Small intestine (tissue), 7 donors: ENCODE data around the gene PPL. TPM values are rescaled to one million over a fixed set of nuclear protein-coding genes. Genes with fewer than 3 reads are reported as not detected.

Experiments used
- DNase-seq, 2 donors: peaks; one replicate each; pipeline versions ENCODE4 v3.0.0 to v3.0.0-alpha.2; 2013
- FAIRE-seq: peaks from 2 replicates; lab custom pipeline; 2012; peaks lifted over from hg19 to GRCh38; lab: Jason Lieb, UNC
- H3K27ac ChIP-seq, 3 donors: one replicate each; pipeline ENCODE4 v1.5.1; 2013; ENCODE audit warnings: low read length in 2 of 3, mild to moderate bottlenecking in 2 of 3, control low read depth in 1 of 3, inconsistent platforms in 1 of 3, low read depth in 1 of 3, moderate library complexity in 1 of 3
- H3K27me3 ChIP-seq, 3 donors: one replicate each; pipeline ENCODE4 v1.6.1; 2013; ENCODE audit warnings: low read length in 3 of 3, inconsistent platforms in 1 of 3; ENCODE audit not compliant: control insufficient read depth in 3 of 3, insufficient read depth in 3 of 3
- H3K36me3 ChIP-seq, 3 donors: one replicate each; pipeline ENCODE4 v1.6.1; 2013; ENCODE audit warnings: low read length in 3 of 3, inconsistent platforms in 1 of 3, low read depth in 1 of 3, mild to moderate bottlenecking in 1 of 3, moderate library complexity in 1 of 3; ENCODE audit not compliant: control insufficient read depth in 3 of 3, insufficient read depth in 2 of 3
- H3K4me1 ChIP-seq, 3 donors: one replicate each; pipeline ENCODE4 v1.6.1; 2013; ENCODE audit warnings: low read length in 2 of 3, inconsistent platforms in 1 of 3, low read depth in 1 of 3, mild to moderate bottlenecking in 1 of 3, moderate library complexity in 1 of 3; ENCODE audit not compliant: control insufficient read depth in 3 of 3, insufficient read depth in 2 of 3
- H3K4me3 ChIP-seq, 3 donors: one replicate each; pipeline ENCODE4 v1.5.1; 2013; ENCODE audit warnings: low read length in 3 of 3, control low read depth in 1 of 3, inconsistent platforms in 1 of 3, low read depth in 1 of 3, mild to moderate bottlenecking in 1 of 3, moderate library complexity in 1 of 3
- H3K9me3 ChIP-seq, 2 donors: one replicate each; pipeline ENCODE4 v1.6.1; 2013; ENCODE audit warnings: low read depth in 1 of 2, low read length in 1 of 2; ENCODE audit not compliant: control insufficient read depth in 2 of 2, insufficient read depth in 1 of 2
- WGBS, 3 donors: extraction: QIAGEN DNeasy Blood & Tissue Kit; methylation state at CpG; one replicate each; pipeline ENCODE4 v1.1.7; 2013; 5-methylcytosine and 5-hydroxymethylcytosine counted together
- polyA plus RNA-seq, 4 donors: library from polyadenylated mRNA; stranded (reverse) in 3 of 4; unstranded in 1 of 4; fragments of 200-250 nt in 3 of 4; fragments of 120-200 nt in 1 of 4; gene quantifications; one replicate each; pipeline versions ENCODE4 v1.2.1 to v1.2.3, GENCODE V29; 2013
- donor health status: healthy with polysubstance abuse.
- donor health status: control.
- donor health status: control.
- donor health status: Bipolar disorder and iron deficiency.
- donor health status: healthy.

The PPL gene
- polyA plus RNA-seq, 4 donors, result 11.1 to 37.1 (median 14.9) TPM

DNA sequence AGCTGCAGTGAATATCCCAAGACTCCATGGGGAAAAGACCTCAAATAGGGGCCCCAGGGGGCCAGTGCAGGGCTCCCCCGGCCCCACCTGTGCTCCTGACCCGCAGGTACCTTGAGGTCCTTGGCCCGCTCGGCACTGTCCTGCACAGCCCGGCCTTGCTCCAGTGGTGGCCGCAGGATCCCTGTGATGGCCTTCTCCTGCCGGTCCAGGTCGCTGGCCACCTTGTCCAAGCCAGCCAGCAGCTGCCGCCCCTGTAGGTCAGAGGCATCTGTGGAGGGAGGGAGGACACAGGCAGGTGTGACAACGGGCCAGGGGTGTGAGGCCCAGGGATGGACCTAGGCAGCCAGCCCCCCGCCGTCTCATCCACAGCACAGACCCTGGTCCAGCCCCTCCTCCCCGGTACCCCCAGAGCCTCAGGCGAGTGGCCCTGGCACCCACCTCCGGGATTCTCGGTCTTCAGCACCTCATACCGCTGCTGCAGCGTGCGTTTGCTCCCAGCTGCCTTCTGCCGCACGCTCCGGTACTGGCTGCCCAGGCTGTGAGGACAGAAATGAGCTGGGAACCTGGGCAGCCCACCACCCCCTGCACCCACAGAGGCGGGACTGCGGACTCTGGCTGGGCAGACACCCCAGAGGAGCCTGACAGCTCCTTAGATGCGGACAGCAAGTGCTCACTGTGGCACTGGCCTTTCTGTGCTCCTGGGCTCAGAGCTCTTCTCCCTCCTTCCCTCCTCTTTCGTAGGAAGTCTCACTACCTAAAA lies 43.7 kb downstream of the PPL start:
- no peak for DNase-seq
- 93 to 95% (median 94%) methylated on average over 25 to 26 of the region's 26 CpGs for WGBS, 3 donors
- no peak for FAIRE-seq
- peaks cover 0 to under 1% of the 10 kb centered on the region in 2 donors for H3K9me3 ChIP-seq
- no peaks in the 10 kb centered on the region for H3K4me1 ChIP-seq
- H3K4me3 ChIP-seq, result no peak overlapping the region
- H3K27ac ChIP-seq, result no peak overlapping the region
- H3K36me3 ChIP-seq, result peaks cover 0 to 90% (median 0%) of the 10 kb centered on the region in 3 donors
- H3K27me3 ChIP-seq, result no peaks in the 10 kb centered on the region

DNA sequence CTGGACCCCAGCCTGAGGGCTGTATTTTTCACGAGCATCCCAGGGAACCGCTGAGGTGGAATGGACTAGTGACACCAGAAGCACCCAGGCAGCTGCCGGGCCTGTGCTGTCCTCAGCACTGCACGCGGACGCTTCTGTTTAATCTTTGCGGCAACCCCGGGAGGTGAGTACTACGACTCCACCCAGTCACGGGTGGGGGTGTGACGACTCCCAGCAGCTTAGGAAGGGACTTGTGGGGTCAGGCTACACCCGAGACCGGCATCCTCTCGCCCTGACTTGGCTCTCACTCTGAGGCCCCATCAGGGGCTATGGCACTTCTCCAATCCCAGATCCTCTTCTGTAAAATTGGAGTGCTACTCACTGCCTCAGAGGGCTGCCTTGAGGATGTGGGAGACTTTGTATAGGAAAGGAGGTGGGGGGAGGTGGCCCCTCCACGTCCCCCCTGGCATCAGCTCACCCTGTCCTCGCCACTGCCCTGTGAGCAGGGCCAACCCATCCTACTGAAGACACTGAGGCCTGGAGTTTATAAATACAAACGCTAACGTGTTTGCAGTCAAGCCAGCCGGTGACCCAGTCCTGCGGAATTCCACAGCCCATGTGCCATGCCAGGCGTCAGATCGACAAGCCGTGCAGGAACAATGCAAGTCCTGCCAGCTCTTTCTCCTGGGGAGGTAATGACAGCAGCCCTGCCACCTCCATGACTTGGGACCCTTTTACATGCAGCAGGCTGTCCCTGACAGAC lies 44.4 kb downstream of the PPL start:
- Histone ChIP-seq H3K27me3 (no peaks in the 10 kb centered on the region), H3K4me1 (no peaks in the 10 kb centered on the region), H3K36me3 (peaks cover 0 to 90% (median 0%) of the 10 kb centered on the region in 3 donors), H3K27ac (no peak overlapping the region), H3K4me3 (no peak overlapping the region), H3K9me3 (no peaks in the 10 kb centered on the region)
- WGBS, 3 donors, result 53 to 78% (median 75%) methylated on average over 23 of the region's 23 CpGs
- FAIRE-seq, result no peak
- DNase-seq, result no peak

DNA sequence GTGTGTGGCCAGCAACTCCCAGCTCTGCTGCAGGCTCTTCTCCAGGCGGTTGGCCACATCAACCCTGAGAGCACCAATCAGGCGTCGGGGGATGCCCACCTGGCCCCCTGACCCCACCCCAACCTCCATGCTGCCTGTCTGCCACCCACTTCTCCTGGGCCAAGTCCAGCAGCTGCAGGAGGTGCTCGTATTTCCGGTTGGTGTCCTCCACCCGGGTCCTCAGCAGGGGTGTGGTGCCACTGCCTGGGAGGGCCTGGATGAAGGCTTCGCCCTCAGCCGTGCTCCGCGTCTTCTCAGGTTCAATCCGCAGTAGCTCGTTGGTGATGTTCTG lies 45.1 kb downstream of the PPL start:
- no peak for FAIRE-seq
- Histone ChIP-seq H3K4me1 (no peaks in the 10 kb centered on the region), H3K4me3 (no peak overlapping the region), H3K27me3 (no peaks in the 10 kb centered on the region), H3K27ac (no peak overlapping the region), H3K9me3 (no peaks in the 10 kb centered on the region), H3K36me3 (peaks cover 0 to 90% (median 1%) of the 10 kb centered on the region in 3 donors)
- DNase-seq, result no peak
- WGBS, 3 donors, result 71 to 82% (median 73%) methylated on average over 12 of the region's 12 CpGs

DNA sequence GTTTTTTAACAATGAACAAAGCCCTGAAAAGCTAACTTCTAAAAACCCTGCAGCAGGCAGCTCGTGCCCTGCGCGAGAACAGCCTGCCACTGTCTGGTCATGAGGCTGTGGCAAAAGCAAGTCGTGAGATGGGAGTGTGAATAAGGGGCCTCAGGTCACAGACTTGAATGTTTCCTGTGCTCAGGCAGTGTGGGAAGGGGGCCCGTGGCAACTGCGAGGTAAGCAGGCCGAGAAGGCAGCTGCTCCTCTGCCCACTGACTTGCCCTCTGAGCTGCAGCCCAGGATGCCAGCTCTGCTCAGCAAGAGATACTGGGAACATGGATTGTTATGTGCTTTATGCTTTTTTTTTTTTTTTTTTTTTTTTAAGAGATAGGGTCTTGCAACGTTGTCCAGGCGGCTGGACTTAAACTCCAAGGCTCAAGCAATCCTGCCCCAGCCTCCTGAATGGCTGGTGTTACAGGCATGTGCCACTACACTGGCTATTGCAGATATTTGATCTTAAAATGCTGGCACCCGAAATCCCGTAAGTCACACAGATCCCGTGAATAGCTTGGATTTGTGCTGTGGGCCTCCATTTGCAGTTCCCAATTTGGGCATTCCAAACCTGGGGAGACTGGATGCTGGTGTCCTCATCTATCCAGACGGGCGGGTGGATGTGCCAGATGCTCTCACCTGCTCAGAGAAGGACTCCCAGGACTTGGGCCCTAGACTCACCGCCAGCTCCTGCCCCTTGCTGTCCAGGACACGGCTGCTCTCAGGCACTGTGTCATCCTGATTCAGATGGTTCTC lies 45.7 kb downstream of the PPL start:
- WGBS, 3 donors, result 86 to 91% (median 89%) methylated on average over 16 of the region's 16 CpGs
- H3K4me1 ChIP-seq, result no peaks in the 10 kb centered on the region

DNA sequence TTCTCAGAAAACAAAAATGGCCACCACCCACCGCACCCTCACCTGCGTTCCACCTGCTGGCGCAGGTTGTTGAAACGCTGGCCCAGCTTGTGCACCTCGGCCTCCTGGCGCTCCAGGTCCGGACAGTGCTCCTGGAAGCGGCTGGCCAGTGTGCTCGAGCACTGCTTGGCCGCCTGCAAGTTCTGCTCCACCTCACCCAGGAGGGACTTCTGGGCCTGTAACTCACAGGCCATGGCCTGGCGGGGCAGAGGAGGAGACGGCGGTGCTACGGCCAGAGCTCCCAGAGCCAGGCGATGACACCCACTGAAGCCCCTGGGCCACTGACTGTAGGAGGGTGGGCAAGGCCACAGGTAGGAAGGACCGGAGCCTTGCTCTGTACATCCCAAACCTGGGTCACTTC lies 46.3 kb downstream of the PPL start:
- Histone ChIP-seq H3K36me3 (peaks cover 2 to 95% (median 7%) of the 10 kb centered on the region in 3 donors), H3K4me1 (no peaks in the 10 kb centered on the region), H3K9me3 (no peaks in the 10 kb centered on the region), H3K27ac (no peak overlapping the region), H3K4me3 (no peak overlapping the region), H3K27me3 (no peaks in the 10 kb centered on the region)
- DNase-seq (no peak), FAIRE-seq (no peak)
- 94 to 95% (median 94%) methylated on average over 12 to 16 of the region's 16 CpGs for WGBS, 3 donors

More for the DNA sequence above, 45.7 kb downstream of the PPL start:
- no peak overlapping the region for H3K27ac ChIP-seq
- no peak for DNase-seq
- H3K4me3 ChIP-seq, result no peak overlapping the region
- H3K9me3 ChIP-seq, result no peaks in the 10 kb centered on the region
- H3K27me3 ChIP-seq, result no peaks in the 10 kb centered on the region
- peaks cover 1 to 93% (median 2%) of the 10 kb centered on the region in 3 donors for H3K36me3 ChIP-seq
- no peak for FAIRE-seq

DNA sequence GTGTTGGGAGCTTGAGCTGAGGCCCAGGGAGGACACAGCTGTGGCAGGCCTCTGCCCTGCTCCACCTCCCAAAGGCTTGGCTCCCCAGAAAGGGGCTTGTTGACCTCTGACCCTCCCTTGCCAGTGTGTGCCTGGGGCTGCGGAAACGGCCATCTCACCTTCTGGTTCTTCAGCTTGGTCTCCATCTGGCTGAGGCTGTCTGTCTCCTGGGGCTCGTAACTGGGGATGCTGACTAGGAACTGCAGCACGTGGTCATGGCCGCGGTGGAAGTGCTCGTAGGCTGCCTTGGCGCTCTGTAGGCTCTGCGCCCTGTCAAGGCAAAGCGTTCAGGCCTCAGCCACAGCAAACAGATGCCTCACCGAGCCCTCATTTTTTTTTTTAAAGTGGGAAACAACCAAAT lies 46.9 kb downstream of the PPL start:
- 82 to 88% (median 88%) methylated on average over 11 of the region's 11 CpGs for WGBS, 3 donors
- DNase-seq, result no peak
- no peak for FAIRE-seq
- H3K4me3 ChIP-seq, result no peak overlapping the region
- no peaks in the 10 kb centered on the region for H3K4me1 ChIP-seq
- no peak overlapping the region for H3K27ac ChIP-seq
- H3K27me3 ChIP-seq, result no peaks in the 10 kb centered on the region
- H3K36me3 ChIP-seq, result peaks cover 4 to 95% (median 9%) of the 10 kb centered on the region in 3 donors
- H3K9me3 ChIP-seq, result no peaks in the 10 kb centered on the region

DNA sequence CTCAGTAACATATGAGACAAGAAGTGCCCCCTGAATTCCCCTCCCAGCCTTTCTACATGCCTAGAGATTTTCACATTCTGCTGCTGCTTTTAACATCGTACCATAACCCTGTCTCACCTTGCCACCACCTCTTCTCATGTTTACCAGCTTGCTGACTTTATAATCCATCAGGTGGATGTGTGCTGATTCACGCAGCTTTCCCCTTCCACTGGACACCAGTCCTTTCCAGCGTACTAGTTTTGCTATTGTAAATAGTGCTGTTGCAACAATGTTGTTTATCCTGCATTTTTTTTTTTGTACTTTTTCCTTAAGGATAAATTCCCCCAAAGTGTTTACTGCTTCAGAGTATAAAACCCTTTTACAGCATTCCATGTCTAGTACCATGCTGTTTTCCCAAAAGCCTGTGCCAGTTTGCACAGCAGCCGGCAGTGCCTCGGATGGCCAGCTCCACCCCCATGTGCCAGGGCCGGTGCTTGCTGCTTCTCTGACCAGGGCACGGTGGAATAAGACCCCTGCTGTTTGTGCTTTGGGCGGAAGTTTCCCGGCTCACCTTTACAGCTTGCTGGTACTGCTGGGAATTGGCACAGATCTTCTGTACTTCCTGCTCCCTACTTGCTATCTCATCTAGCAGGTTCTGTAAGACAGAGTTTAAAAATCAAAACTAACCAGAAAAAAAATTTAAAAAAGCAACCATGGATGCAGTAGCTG lies 48.4 kb downstream of the PPL start:
- Histone ChIP-seq H3K27ac (no peak overlapping the region), H3K4me1 (no peaks in the 10 kb centered on the region), H3K27me3 (no peaks in the 10 kb centered on the region), H3K9me3 (peaks cover 0 to 1% of the 10 kb centered on the region in 2 donors), H3K36me3 (peaks cover 7 to 95% (median 16%) of the 10 kb centered on the region in 3 donors), H3K4me3 (no peak overlapping the region)
- no peak for FAIRE-seq
- no peak for DNase-seq
- 82 to 88% (median 86%) methylated on average over 9 of the region's 9 CpGs for WGBS, 3 donors

DNA sequence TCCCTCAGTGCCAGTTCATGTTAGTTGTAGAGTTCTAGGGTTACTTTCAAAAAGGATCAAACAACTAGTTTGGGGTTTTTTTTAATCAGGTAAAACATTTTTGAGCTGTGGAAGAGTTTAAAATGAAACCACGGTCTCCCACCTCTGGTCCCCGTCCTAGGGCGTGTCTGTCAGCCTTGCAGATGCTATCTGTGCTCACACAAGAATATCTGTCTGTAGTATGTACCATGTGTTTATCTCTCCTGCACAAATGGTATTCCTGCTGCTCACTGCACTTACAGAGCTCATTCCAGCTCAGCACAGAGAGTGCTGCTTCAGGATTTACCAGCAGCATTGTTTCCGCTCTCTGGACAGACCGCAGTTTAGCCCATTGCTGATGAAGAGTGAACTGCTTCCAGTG lies 50.8 kb downstream of the PPL start:
- no peaks in the 10 kb centered on the region for H3K4me1 ChIP-seq
- no peak overlapping the region for H3K4me3 ChIP-seq
- H3K9me3 ChIP-seq, result peaks cover 0 to 3% of the 10 kb centered on the region in 2 donors
- WGBS, 3 donors, result 93 to 97% (median 93%) methylated on average over 5 of the region's 5 CpGs
- DNase-seq, result no peak
- H3K27ac ChIP-seq, result no peak overlapping the region
- peaks cover 15 to 92% (median 24%) of the 10 kb centered on the region in 3 donors for H3K36me3 ChIP-seq
- H3K27me3 ChIP-seq, result no peaks in the 10 kb centered on the region
- no peak for FAIRE-seq
